ENCODE data around the gene SH3RF3.
"Not testable (repeated sequence)": the region's sequence is repeated elsewhere in the genome, so short reads cannot be mapped to it uniquely, and the experiment has no call there.

Gene SH3RF3

DNA sequence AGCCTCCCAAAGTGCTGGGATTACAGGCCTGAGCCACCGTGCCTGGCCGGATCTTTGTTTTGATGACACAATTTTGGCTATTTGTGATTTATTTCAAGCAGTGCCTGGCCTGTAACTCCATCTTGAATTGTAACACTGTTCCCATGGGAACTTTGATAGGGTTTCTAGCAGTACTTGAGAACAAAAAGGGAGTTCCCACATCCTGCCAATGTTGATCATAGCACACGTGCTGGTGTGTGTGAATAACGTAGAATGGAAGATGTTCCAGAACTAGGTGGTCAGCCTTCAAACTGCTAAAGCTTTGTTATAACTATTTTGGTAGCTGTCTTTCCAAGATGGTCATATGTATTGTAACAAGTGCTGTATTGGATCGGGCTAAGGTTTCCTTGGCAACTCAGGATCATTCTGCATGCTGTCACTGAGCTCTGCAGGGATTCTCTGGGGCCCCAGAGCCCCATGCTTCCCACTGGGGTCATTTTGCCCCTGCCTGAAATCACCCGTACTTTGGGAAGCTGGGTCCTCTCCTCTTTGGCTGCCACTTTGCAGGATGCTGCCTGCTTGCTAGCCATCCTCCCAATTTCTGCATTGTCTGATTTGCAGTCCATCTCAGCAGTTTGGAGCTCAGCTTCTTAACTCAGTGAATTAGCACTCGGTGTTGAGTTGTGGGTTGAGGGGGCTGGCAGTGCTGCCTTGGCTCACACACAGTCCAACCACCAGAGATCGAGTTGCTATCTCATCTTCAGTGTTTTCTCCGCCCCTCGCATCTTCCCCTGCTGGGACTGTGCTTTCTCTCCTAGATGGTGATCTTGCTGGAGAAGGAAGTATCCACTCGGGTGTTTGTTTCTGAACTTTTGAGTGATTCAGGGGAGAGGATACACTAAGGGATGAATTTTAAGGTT lies 26.8 kb downstream of the SH3RF3 start:
- no peak for DNase-seq (ENCODE audit: low read depth in 2 of 2, low spot score in 1 of 2)

GRCh38 chr2:109157563-109158105 lies 28.6 kb downstream of the SH3RF3 start:
- no peak for DNase-seq (ENCODE audit: low read depth in 2 of 2, low spot score in 1 of 2)

GRCh38 chr2:109158237-109158636 lies 29.2 kb downstream of the SH3RF3 start:
- no peak for DNase-seq (ENCODE audit: low read depth in 2 of 2, low spot score in 1 of 2)

DNA sequence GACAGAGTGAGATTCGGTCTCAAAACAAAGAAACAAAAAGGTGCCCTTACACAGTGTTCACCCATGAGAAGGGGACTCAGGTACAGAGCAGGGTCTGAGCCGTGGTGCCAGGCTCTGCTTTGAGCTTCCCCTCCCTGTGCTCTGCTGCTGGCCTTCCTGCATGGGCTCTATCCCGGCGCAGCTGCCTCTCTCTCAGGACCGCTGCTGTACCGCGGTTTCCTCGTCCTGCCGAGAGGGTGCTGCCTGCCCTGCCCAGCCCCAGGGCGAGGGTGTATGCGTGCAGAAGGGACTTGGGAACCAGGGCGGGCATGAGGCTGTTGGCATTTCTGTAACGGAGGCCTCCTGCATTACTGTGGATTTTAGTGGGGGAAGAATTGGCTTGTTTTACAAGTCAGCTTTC lies 30.1 kb downstream of the SH3RF3 start:
- no peak for DNase-seq (ENCODE audit: low read depth in 2 of 2, low spot score in 1 of 2)

GRCh38 chr2:109160714-109161440 lies 31.9 kb downstream of the SH3RF3 start:
- no peak for DNase-seq (ENCODE audit: low read depth in 2 of 2, low spot score in 1 of 2)

DNA sequence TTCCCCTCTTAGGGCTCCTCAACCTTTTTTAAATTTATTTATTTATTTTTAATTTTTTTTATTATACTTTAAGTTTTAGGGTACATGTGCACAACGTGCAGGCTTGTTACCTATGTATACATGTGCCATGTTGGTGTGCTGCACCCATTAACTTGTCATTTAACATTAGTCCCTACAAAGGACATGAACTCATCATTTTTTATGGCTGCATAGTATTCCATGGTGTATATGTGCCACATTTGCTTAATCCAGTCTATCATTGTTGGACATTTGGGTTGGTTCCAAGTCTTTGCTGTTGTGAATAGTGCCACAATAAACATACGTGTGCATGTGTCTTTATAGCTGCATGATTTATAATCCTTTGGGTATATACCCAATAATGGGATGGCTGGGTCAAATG lies 33.4 kb downstream of the SH3RF3 start:
- not testable (repeated sequence) for DNase-seq (ENCODE audit: low read depth in 2 of 2, low spot score in 1 of 2)

GRCh38 chr2:109162999-109163398 lies 34.0 kb downstream of the SH3RF3 start:
- DNase-seq (ENCODE audit: low read depth in 2 of 2, low spot score in 1 of 2): no peak

GRCh38 chr2:109164311-109164710 lies 35.3 kb downstream of the SH3RF3 start:
- no peak for DNase-seq (ENCODE audit: low read depth in 2 of 2, low spot score in 1 of 2)

DNA sequence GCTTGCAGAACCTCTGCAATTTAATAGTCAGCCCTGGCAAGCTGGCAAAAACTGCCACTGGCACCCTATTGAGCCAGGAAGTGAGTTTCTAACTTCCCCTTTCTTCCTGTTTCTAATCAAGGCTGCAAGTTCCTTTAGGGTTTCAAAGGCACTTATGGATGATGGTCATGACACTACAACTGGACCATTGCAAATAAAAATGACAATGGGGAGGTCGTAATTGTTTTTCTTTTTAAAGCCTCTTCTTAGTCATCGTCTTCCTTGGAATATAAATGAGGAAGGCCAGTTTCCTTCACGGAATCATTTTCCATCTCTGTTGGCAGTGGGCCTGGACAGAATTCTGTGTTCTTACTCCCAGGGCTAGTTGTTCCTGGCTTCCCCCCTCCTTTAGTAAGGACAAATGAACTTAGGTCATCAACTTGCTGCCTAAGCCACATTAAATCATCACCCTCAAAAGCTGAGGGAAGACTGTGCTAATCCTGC lies 35.8 kb downstream of the SH3RF3 start:
- no peak for DNase-seq (ENCODE audit: low read depth in 2 of 2, low spot score in 1 of 2)

DNA sequence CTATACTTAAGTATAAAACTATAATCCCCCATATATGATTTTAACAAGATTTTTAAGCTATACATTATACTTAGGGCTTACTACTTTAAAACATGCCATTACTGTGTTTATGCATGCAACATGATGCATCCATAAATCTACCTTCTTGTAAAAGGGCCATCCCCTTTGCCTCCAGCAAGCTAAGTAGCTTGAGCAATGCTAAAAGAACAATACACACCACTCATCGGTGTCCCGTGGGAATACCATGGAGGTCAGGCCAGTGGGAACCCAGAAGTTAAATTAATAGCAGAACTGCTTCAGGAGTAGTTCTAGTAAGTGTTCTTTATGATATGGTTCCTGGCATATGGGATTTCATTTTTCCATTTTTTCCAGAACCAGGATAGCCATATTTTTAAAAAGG lies 37.8 kb downstream of the SH3RF3 start:
- no peak for DNase-seq (ENCODE audit: low read depth in 2 of 2, low spot score in 1 of 2)

GRCh38 chr2:109168086-109168485 lies 39.1 kb downstream of the SH3RF3 start:
- no peak for DNase-seq (ENCODE audit: low read depth in 2 of 2, low spot score in 1 of 2)

DNA sequence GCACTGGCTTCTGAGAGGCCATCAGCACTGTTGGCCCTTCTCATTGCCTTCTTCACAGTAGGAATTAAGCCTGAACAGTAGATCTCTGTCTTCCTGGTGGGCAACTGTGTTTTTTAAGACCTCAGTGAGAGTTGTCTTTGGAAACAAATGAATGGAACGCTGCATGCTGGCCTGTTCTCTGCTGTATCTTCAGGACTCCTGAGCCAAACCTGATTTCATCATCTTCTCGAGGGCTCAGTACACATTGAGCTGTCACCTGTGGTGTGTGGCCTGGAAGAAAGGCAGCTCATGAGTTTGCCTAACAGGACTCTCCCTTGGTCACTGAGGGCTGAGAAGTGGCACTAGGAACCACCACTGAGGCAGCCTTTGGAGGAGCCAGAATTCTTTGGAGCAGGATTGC lies 39.7 kb downstream of the SH3RF3 start:
- DNase-seq (ENCODE audit: low read depth in 2 of 2, low spot score in 1 of 2): no peak

- DNase-seq (ENCODE audit: low read depth in 2 of 2, low spot score in 1 of 2): no peak
Observed at GRCh38 chr2:109170645-109171044, 41.6 kb downstream of the SH3RF3 start.

- DNase-seq (ENCODE audit: low read depth in 2 of 2, low spot score in 1 of 2): no peak
Observed at GRCh38 chr2:109171444-109172334, 42.7 kb downstream of the SH3RF3 start.

GRCh38 chr2:109172556-109173105 lies 43.6 kb downstream of the SH3RF3 start:
- no peak for DNase-seq (ENCODE audit: low read depth in 2 of 2, low spot score in 1 of 2)

DNA sequence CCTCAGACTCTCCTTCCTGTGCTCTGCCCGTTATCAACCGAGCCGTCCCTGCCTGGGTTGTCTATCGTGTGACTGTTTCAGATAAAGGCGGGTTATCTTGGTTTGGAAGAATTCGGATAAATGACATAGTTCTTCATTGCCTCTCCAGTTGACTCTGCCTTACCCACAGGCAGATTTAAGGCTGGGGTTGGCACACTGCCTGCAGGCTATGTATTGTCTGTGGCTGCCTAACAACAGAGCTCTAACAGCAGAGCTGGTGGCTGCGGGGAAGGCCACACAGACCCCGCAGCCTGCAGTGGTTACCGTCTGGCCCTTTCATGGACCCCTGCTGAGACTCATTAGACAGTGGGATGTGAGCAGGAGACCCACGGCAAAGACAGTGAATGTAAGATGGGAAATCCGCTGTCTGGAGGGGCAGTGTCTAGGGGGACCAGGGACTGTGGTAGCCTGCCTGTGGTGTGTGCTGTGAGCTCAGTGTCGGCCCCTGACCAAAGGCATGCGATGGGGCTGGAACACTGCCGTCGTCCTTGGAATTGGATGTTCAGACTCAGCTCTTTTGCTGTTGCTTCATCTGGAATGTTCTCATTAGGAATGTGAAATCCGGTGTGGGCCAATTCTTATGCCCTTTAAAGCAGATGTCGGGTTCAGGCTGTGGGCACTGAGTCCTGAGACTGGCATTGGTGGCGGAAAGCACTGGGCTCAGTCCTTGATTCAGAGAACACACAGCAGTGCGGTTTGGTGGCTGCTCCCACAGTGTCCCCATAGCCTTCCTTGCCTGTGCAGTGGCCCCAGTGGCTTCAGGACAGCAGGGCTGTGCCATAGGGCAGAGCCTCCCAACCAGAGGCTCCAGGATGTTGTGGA lies 44.5 kb downstream of the SH3RF3 start:
- no peak for DNase-seq (ENCODE audit: low read depth in 2 of 2, low spot score in 1 of 2)

- no peak for DNase-seq (ENCODE audit: low read depth in 2 of 2, low spot score in 1 of 2)
Observed at GRCh38 chr2:109174214-109174613, 45.2 kb downstream of the SH3RF3 start.

GRCh38 chr2:109174626-109175349 lies 45.8 kb downstream of the SH3RF3 start:
- DNase-seq (ENCODE audit: low read depth in 2 of 2, low spot score in 1 of 2): no peak

GRCh38 chr2:109175350-109175678 lies 46.3 kb downstream of the SH3RF3 start:
- no peak for DNase-seq (ENCODE audit: low read depth in 2 of 2, low spot score in 1 of 2)

Measured in stimulated activated CD8-positive, alpha-beta memory T cell treated with anti-CD3 and anti-CD28 coated beads, Interleukin-4, amount 100 ng/mL, for 4 hours (primary cell).